ENCODE data around the gene SMC3. TPM values are rescaled to one million over a fixed set of nuclear protein-coding genes. Genes with fewer than 3 reads are reported as not detected.

The SMC3 gene
- total RNA-seq, 1 experiment from 2014 or later, result 64.3 TPM

- Histone ChIP-seq H3K4me2 (ENCODE audit: low read length) (peak overlapping the region; percentile 63; the same call in 1 of the 2 replicates), H3K9me2 (ENCODE audit: insufficient read depth) (no peaks in the 10 kb centered on the region), H3K9me3 (ENCODE audit: control insufficient read depth in 1 of 2, insufficient read depth in 1 of 2, low read depth in 1 of 2, low read length in 2 of 2) (no peaks in the 10 kb centered on the region), H3K27me3 (ENCODE audit: insufficient read depth, low read length) (no peaks in the 10 kb centered on the region), H3K4me1 (ENCODE audit: control insufficient read depth in 1 of 2, insufficient read depth in 2 of 2, low read length in 2 of 2) (peaks cover 55 to 70% of the 10 kb centered on the region in 2 experiments), H3K27ac (ENCODE audit: low read depth, low read length) (no peak overlapping the region), H3K4me3 (replicated peaks in 1 of 2; ENCODE audit: low read depth in 1 of 2, low read length in 2 of 2) (no peak overlapping the region), H4K20me1 (ENCODE audit: insufficient read depth) (no peaks in the 10 kb centered on the region), H3K36me3 (ENCODE audit: control insufficient read depth in 1 of 2, insufficient read depth in 2 of 2, low read length in 2 of 2) (no peaks in the 10 kb centered on the region), H2AFZ (ENCODE audit: low read depth, low read length, poor library complexity, severe bottlenecking) (no peak overlapping the region), H3K9ac (ENCODE audit: low read length) (no peak overlapping the region), H3K79me2 (ENCODE audit: insufficient read depth, low read length) (peaks cover 36% of the 10 kb centered on the region)
- CTCF ChIA-PET, result no interaction called here
- POLR2A ChIA-PET, result interaction anchor here (0.6 to 0.9 kb wide), 2 partner anchors 10 to 41 kb away, joined by 3 to 4 read pairs; no protein-coding TSS in a partner anchor
- ATAC-seq, result no peak
- RAD21 ChIA-PET (ENCODE audit: low non-redundant PET in 1 of 2, low total read pairs in 2 of 2, uncharacterized antibody in 2 of 2, unreplicated experiment in 2 of 2), result no interaction called here
- intact Hi-C loops (cut with micrococcal nuclease), result no loop called here
- no peak for DNase-seq (ENCODE audit: low read depth, low spot score)
- no peak for TF ChIP-seq ZFX (IDR thresholded peaks at IDR 0.05)
- no TSS peak for BruUV-seq (replicated peaks)
Measured at GRCh38 chr10:110524179-110524858, 43.2 kb upstream of the SMC3 start.

DNA sequence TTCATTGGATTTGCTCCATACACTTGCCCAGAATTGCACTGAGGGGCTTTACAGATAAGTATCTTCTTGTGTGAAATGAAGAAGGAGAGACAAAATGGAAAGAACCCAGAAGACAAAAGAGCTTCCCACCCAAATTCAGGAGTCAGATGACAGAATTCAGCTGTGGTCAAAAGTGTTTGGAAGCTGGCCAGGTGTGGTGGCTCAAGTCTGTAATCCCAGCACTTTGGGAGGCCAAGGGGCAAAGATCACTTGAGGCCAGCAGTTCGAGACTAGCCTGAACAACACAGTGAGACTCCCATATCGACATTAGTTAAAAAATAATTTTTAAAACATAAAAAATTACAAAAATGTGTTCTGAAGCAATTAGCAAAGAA lies 42.6 kb upstream of the SMC3 start:
- DNase-seq (ENCODE audit: low read depth, low spot score) (no peak), ATAC-seq (no peak)
- no peak overlapping the region for H3K27ac ChIP-seq (ENCODE audit: low read depth, low read length)
- H3K36me3 ChIP-seq (ENCODE audit: control insufficient read depth in 1 of 2, insufficient read depth in 2 of 2, low read length in 2 of 2), result no peaks in the 10 kb centered on the region
- ChIA-PET CTCF (no interaction called here), RAD21 (ENCODE audit: low non-redundant PET in 1 of 2, low total read pairs in 2 of 2, uncharacterized antibody in 2 of 2, unreplicated experiment in 2 of 2) (no interaction called here), POLR2A (no interaction called here)
- peaks cover 61 to 76% of the 10 kb centered on the region in 2 experiments for H3K4me1 ChIP-seq (ENCODE audit: control insufficient read depth in 1 of 2, insufficient read depth in 2 of 2, low read length in 2 of 2)
- H4K20me1 ChIP-seq (ENCODE audit: insufficient read depth), result no peaks in the 10 kb centered on the region
- no peak overlapping the region for H2AFZ ChIP-seq (ENCODE audit: low read depth, low read length, poor library complexity, severe bottlenecking)
- H3K79me2 ChIP-seq (ENCODE audit: insufficient read depth, low read length), result peaks cover 41% of the 10 kb centered on the region
- H3K4me3 ChIP-seq (replicated peaks in 1 of 2; ENCODE audit: low read depth in 1 of 2, low read length in 2 of 2), result no peak overlapping the region
- no peaks in the 10 kb centered on the region for H3K9me3 ChIP-seq (ENCODE audit: control insufficient read depth in 1 of 2, insufficient read depth in 1 of 2, low read depth in 1 of 2, low read length in 2 of 2)
- no peaks in the 10 kb centered on the region for H3K9me2 ChIP-seq (ENCODE audit: insufficient read depth)
- intact Hi-C loops (cut with micrococcal nuclease), result no loop called here
- BruUV-seq (replicated peaks), result no TSS peak
- H3K27me3 ChIP-seq (ENCODE audit: insufficient read depth, low read length), result no peaks in the 10 kb centered on the region
- H3K9ac ChIP-seq (ENCODE audit: low read length), result no peak overlapping the region
- H3K4me2 ChIP-seq (ENCODE audit: low read length), result peak overlapping the region; percentile 63; the same call in 1 of the 2 replicates
- TF ChIP-seq TCF7L2 (IDR thresholded peaks at IDR 0.05; ENCODE audit: borderline replicate concordance, extremely low read depth, insufficient read depth, insufficient read length), result no peak
- no peak for TF ChIP-seq REST (IDR thresholded peaks at IDR 0.05; ENCODE audit: low read depth)
- no peak for TF ChIP-seq RAD21 (IDR thresholded peaks at IDR 0.05; ENCODE audit: low read depth)
- TF ChIP-seq CEBPB (IDR thresholded peaks at IDR 0.05; ENCODE audit: low read depth), result no peak
- TF ChIP-seq CBX3 (IDR thresholded peaks at IDR 0.05; ENCODE audit: low read depth), result no peak
- no peak for TF ChIP-seq ZFX (IDR thresholded peaks at IDR 0.05)
- TF ChIP-seq EGR1 (IDR thresholded peaks at IDR 0.05; ENCODE audit: low read depth), result no peak
- no peak for TF ChIP-seq MAX (IDR thresholded peaks at IDR 0.05)
- no peak for TF ChIP-seq EZH2 (IDR thresholded peaks at IDR 0.05)
- no peak for TF ChIP-seq SP1 (IDR thresholded peaks at IDR 0.05; ENCODE audit: low read depth)
- TF ChIP-seq ZNF274 (IDR thresholded peaks at IDR 0.05; ENCODE audit: low read depth, low read length), result no peak
- TF ChIP-seq EZH2phosphoT487 (IDR thresholded peaks at IDR 0.05; ENCODE audit: borderline replicate concordance), result no peak
- TF ChIP-seq ATF3 (IDR thresholded peaks at IDR 0.05), result no peak
- no peak for TF ChIP-seq SIN3A (IDR thresholded peaks at IDR 0.05; ENCODE audit: low read depth)
- TF ChIP-seq, protein P1, sequence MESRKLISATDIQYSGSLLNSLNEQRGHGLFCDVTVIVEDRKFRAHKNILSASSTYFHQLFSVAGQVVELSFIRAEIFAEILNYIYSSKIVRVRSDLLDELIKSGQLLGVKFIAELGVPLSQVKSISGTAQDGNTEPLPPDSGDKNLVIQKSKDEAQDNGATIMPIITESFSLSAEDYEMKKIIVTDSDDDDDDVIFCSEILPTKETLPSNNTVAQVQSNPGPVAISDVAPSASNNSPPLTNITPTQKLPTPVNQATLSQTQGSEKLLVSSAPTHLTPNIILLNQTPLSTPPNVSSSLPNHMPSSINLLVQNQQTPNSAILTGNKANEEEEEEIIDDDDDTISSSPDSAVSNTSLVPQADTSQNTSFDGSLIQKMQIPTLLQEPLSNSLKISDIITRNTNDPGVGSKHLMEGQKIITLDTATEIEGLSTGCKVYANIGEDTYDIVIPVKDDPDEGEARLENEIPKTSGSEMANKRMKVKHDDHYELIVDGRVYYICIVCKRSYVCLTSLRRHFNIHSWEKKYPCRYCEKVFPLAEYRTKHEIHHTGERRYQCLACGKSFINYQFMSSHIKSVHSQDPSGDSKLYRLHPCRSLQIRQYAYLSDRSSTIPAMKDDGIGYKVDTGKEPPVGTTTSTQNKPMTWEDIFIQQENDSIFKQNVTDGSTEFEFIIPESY (IDR thresholded peaks at IDR 0.05; ENCODE audit: extremely low read depth, insufficient replicate concordance, low read length), result no peak

All from HCT116 (cell line).